Measurements from ENCODE around the gene CRLF3.

- TF ChIP-seq POLR2A (IDR thresholded peaks at IDR 0.05; ENCODE audit: low read depth) (no peak), POLR2AphosphoS5 (IDR thresholded peaks at IDR 0.05) (no peak), EP300 (IDR thresholded peaks at IDR 0.05) (no peak)
- TF ChIP-seq, protein P1, sequence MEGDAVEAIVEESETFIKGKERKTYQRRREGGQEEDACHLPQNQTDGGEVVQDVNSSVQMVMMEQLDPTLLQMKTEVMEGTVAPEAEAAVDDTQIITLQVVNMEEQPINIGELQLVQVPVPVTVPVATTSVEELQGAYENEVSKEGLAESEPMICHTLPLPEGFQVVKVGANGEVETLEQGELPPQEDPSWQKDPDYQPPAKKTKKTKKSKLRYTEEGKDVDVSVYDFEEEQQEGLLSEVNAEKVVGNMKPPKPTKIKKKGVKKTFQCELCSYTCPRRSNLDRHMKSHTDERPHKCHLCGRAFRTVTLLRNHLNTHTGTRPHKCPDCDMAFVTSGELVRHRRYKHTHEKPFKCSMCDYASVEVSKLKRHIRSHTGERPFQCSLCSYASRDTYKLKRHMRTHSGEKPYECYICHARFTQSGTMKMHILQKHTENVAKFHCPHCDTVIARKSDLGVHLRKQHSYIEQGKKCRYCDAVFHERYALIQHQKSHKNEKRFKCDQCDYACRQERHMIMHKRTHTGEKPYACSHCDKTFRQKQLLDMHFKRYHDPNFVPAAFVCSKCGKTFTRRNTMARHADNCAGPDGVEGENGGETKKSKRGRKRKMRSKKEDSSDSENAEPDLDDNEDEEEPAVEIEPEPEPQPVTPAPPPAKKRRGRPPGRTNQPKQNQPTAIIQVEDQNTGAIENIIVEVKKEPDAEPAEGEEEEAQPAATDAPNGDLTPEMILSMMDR (IDR thresholded peaks at IDR 0.05), result no peak
Observed at GRCh38 chr17:30821871-30822723, 2.4 kb downstream of the CRLF3 start.
